ENCODE results near the gene ATL2.

The ATL2 gene

DNA sequence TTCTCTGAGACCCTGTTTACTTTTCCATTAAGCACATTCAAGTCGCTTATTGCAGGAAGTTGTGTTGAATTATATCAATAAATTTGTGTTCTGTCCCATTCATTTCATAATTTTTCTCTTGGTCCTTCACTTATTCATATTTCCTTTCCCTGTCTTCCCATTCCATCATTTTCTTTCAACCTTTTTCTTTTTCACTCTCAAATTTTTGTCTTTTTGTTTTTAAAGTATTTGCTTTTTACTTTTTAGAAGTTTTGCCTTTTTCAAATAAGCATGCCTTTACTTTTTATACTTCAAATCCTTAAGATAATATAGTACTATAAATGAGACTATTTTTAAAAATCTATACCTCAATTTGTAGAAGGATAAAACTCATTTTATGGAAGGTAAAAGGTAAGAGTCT, 120.5 kb downstream of the ATL2 start:
- intact Hi-C loops (cut with DNase I), result no loop called here
- DNase-seq, result no peak

DNA sequence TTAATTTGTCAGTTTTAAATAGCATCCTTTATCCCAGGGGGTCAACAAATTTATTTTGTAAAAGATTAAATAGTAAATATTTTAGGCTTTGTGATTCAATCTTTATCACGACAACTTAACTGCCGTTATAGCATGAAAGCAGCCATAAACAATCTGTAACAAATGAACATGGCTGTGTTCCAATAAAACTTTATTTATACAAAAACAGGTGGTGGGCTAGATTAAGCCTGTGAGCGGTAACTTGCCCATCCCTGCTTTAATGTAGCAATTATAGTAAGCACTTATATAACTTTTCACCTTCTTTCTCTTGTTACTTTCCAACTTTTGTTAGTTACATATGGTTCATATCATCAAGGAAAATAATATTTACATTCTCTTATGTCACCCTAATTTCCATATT, 121.9 kb downstream of the ATL2 start:
- DNase-seq, result no peak
- intact Hi-C loops (cut with DNase I), result no loop called here

- intact Hi-C loops (cut with DNase I), result no loop called here
- DNase-seq, result no peak
These were observed 122.3 kb downstream of the ATL2 start for GRCh38 chr2:38254796-38255195.

DNA sequence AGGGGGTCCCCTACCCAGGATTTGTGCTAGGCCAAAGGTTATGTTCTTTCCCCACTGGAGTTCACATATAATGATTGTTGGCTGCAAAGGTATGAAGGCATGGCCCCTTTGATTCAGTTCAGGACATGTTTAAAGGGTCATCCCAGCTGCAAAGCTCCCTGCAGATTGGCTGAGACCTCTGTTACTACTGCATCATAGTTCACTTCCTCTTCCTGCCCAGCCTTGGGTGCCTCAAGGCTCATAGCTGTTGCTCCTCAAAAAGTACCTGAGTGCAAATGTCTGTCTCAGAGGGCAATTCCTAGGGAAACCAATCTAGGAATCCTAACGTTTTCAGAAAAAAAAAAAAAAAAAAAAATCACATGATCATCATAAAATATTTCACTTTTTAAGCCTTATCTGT, 125.1 kb downstream of the ATL2 start:
- intact Hi-C loops (cut with DNase I), result no loop called here
- DNase-seq, result no peak

- no peak for DNase-seq
- intact Hi-C loops (cut with DNase I), result no loop called here
These were observed 128.4 kb downstream of the ATL2 start for GRCh38 chr2:38248707-38249106.

- intact Hi-C loops (cut with DNase I), result no loop called here
- DNase-seq, result no peak
These were observed 128.8 kb downstream of the ATL2 start for GRCh38 chr2:38248255-38248654.

GRCh38 chr2:38246105-38246504, 131.0 kb downstream of the ATL2 start:
- intact Hi-C loops (cut with DNase I), result no loop called here
- no peak for DNase-seq

- intact Hi-C loops (cut with DNase I), result no loop called here
- no peak for DNase-seq
These were observed 131.9 kb downstream of the ATL2 start for GRCh38 chr2:38245114-38245641.

GRCh38 chr2:38244301-38244700, 132.8 kb downstream of the ATL2 start:
- intact Hi-C loops (cut with DNase I), result no loop called here
- no peak for DNase-seq

All from posterior cingulate gyrus (tissue), 11 donors.